ENCODE measurements around the gene MEGF11.

Gene MEGF11

GRCh38 chr15:66124651-66125050 lies 128.9 kb downstream of the MEGF11 start:
- H3K27me3 ChIP-seq (ENCODE audit: insufficient read depth, low read length): no peaks in the 10 kb centered on the region

GRCh38 chr15:66123799-66124198 lies 129.8 kb downstream of the MEGF11 start:
- Histone ChIP-seq H3K27me3 (ENCODE audit: insufficient read depth, low read length) (no peaks in the 10 kb centered on the region), H3K4me1 (ENCODE audit: insufficient read depth, low read length, severe bottlenecking) (peaks cover 5% of the 10 kb centered on the region), H3K36me3 (ENCODE audit: insufficient read depth, low read length) (peaks cover 73% of the 10 kb centered on the region), H3K79me2 (ENCODE audit: insufficient read depth, low read length) (no peaks in the 10 kb centered on the region), H3K4me3 (ENCODE audit: low read depth, low read length, poor library complexity, severe bottlenecking) (no peak overlapping the region), H4K20me1 (ENCODE audit: insufficient read depth, low read length) (no peaks in the 10 kb centered on the region), H3K9me2 (ENCODE audit: low read depth, low read length) (no peaks in the 10 kb centered on the region), H3F3A (ENCODE audit: insufficient read depth, low read length) (no peaks in the 10 kb centered on the region), H3K9me3 (ENCODE audit: low read length) (no peaks in the 10 kb centered on the region), H3K4me2 (ENCODE audit: low read length) (no peak overlapping the region), H3K27ac (ENCODE audit: low read depth, low read length, poor library complexity, severe bottlenecking) (no peak overlapping the region), H3K9ac (ENCODE audit: low read length) (no peak overlapping the region), H2AFZ (ENCODE audit: low read length) (no peak overlapping the region)
- TF ChIP-seq EZH2 (IDR thresholded peaks at IDR 0.05; ENCODE audit: borderline replicate concordance, low read length) (no peak), CTCF (IDR thresholded peaks at IDR 0.05; ENCODE audit: low read length) (no peak)

More at GRCh38 chr15:66124651-66125050, 128.9 kb downstream of the MEGF11 start:
- Histone ChIP-seq H3K4me1 (ENCODE audit: insufficient read depth, low read length, severe bottlenecking) (peaks cover 5% of the 10 kb centered on the region), H3K4me2 (ENCODE audit: low read length) (no peak overlapping the region), H2AFZ (ENCODE audit: low read length) (no peak overlapping the region), H3K36me3 (ENCODE audit: insufficient read depth, low read length) (peaks cover 67% of the 10 kb centered on the region), H3K79me2 (ENCODE audit: insufficient read depth, low read length) (no peaks in the 10 kb centered on the region), H3K4me3 (ENCODE audit: low read depth, low read length, poor library complexity, severe bottlenecking) (no peak overlapping the region), H3K9me2 (ENCODE audit: low read depth, low read length) (no peaks in the 10 kb centered on the region), H3F3A (ENCODE audit: insufficient read depth, low read length) (no peaks in the 10 kb centered on the region), H3K27ac (ENCODE audit: low read depth, low read length, poor library complexity, severe bottlenecking) (no peak overlapping the region), H3K9ac (ENCODE audit: low read length) (no peak overlapping the region), H3K9me3 (ENCODE audit: low read length) (no peaks in the 10 kb centered on the region), H4K20me1 (ENCODE audit: insufficient read depth, low read length) (no peaks in the 10 kb centered on the region)
- no peak for TF ChIP-seq CTCF (IDR thresholded peaks at IDR 0.05; ENCODE audit: low read length)
- no peak for TF ChIP-seq EZH2 (IDR thresholded peaks at IDR 0.05; ENCODE audit: borderline replicate concordance, low read length)

GRCh38 chr15:66120422-66120821 lies 133.1 kb downstream of the MEGF11 start:
- Histone ChIP-seq H3K9me2 (ENCODE audit: low read depth, low read length) (no peaks in the 10 kb centered on the region), H3K9me3 (ENCODE audit: low read length) (no peaks in the 10 kb centered on the region), H3K27me3 (ENCODE audit: insufficient read depth, low read length) (no peaks in the 10 kb centered on the region), H3K27ac (ENCODE audit: low read depth, low read length, poor library complexity, severe bottlenecking) (no peak overlapping the region), H3K36me3 (ENCODE audit: insufficient read depth, low read length) (peaks cover 93% of the 10 kb centered on the region), H2AFZ (ENCODE audit: low read length) (no peak overlapping the region), H3K4me1 (ENCODE audit: insufficient read depth, low read length, severe bottlenecking) (peaks cover 13% of the 10 kb centered on the region), H3F3A (ENCODE audit: insufficient read depth, low read length) (no peaks in the 10 kb centered on the region), H4K20me1 (ENCODE audit: insufficient read depth, low read length) (no peaks in the 10 kb centered on the region), H3K4me2 (ENCODE audit: low read length) (no peak overlapping the region), H3K9ac (ENCODE audit: low read length) (no peak overlapping the region), H3K4me3 (ENCODE audit: low read depth, low read length, poor library complexity, severe bottlenecking) (no peak overlapping the region), H3K79me2 (ENCODE audit: insufficient read depth, low read length) (no peaks in the 10 kb centered on the region)
- TF ChIP-seq EZH2 (IDR thresholded peaks at IDR 0.05; ENCODE audit: borderline replicate concordance, low read length) (no peak), CTCF (IDR thresholded peaks at IDR 0.05; ENCODE audit: low read length) (no peak)
